Body of pancreas (tissue), 4 donors: Measurements from ENCODE around the gene FAM200C. TPM values are rescaled to one million over a fixed set of nuclear protein-coding genes. Genes with fewer than 3 reads are reported as not detected.

Experiments
- ATAC-seq: fragments of 150-250 bp; one replicate; pipeline ENCODE4 v1.9.1; 2016
- DNase-seq, 4 donors: peaks; one replicate each; pipeline ENCODE4 v3.0.0-alpha.2; 2019
- H3K27ac ChIP-seq, 4 donors: fragments of 200-600 bp; sonication (generic); 1 replicate in 3 of 4; 2 replicates in 1 of 4; pipeline versions ENCODE4 v1.5.1 to v1.6.1; 2016 to 2019; ENCODE audit warnings: mild to moderate bottlenecking in 1 of 4, mixed read lengths in 1 of 4, moderate library complexity in 1 of 4
- H3K27me3 ChIP-seq, 2 donors: fragments of 200-600 bp; sonication (generic); one replicate each; pipeline ENCODE4 v1.6.0; 2016; ENCODE audit warnings: mild to moderate bottlenecking in 1 of 2
- H3K36me3 ChIP-seq, 2 donors: fragments of 200-600 bp; sonication (generic); replicated peaks in 1 of 2; 2 replicates each; pipeline ENCODE4 v1.5.1; 2016; ENCODE audit warnings: low read depth in 2 of 2; ENCODE audit not compliant: insufficient read depth in 1 of 2
- H3K4me1 ChIP-seq: fragments of 200-600 bp; sonication (generic); one replicate; pipeline ENCODE4 v1.6.0; 2016
- H3K4me3 ChIP-seq, 2 donors: fragments of 200-600 bp; sonication (generic); 1 replicate in 1 of 2; 2 replicates in 1 of 2; pipeline ENCODE4 v1.5.1; 2016 to 2019
- H3K9me3 ChIP-seq, 3 donors: fragments of 200-600 bp; sonication (generic); 1 replicate in 2 of 3; 2 replicates in 1 of 3; pipeline ENCODE4 v1.5.1; 2016
- CTCF ChIP-seq, 7 experiments: fragments of 450-650 bp in 4 of 7; fragments of 200-600 bp in 3 of 7; sonication (generic) in 3 of 7; IDR thresholded peaks; one replicate each; pipeline ENCODE4 v1.5.1; 2016 to 2019; ENCODE audit warnings: antibody characterized with exemption in 7 of 7
- POLR2A ChIP-seq, 3 donors: fragments of 450-650 bp; IDR thresholded peaks; one replicate each; pipeline ENCODE4 v1.6.1; 2016; ENCODE audit warnings: antibody characterized with exemption in 3 of 3, mild to moderate bottlenecking in 2 of 3
- WGBS, 2 donors: methylation state at CpG; one replicate each; pipeline ENCODE4 v1.1.5; 2017; 5-methylcytosine and 5-hydroxymethylcytosine counted together
- intact Hi-C: fragments of 100-400 bp; cut with DNase I; formaldehyde crosslinking; loops from one replicate; pipeline ENCODE4 v1.15.1; 2023
- total RNA-seq, 2 donors: library from RNA; depleted of rRNA; stranded (reverse); fragments of >200 nt; gene quantifications; one replicate each; pipeline ENCODE4 v1.1.0, GENCODE V29; 2016

FAM200C gene
- total RNA-seq, 2 donors from 2014 or later: 4.6 to 6.0 TPM

- Histone ChIP-seq H3K36me3 (no peaks in the 10 kb centered on the region), H3K27me3 (no peaks in the 10 kb centered on the region), H3K9me3 (no peaks in the 10 kb centered on the region), H3K27ac (no peak overlapping the region), H3K4me3 (no peak overlapping the region), H3K4me1 (peaks cover 4% of the 10 kb centered on the region)
- ATAC-seq: no peak
- intact Hi-C loops: no loop called here
- no peak for DNase-seq
- TF ChIP-seq POLR2A (IDR thresholded peaks at IDR 0.05): no peak
- no peak for TF ChIP-seq CTCF (IDR thresholded peaks at IDR 0.05)
These were observed 24.7 kb downstream of the FAM200C start for GRCh38 chr5:160375166-160375565.

- ATAC-seq (no peak), DNase-seq (no peak)
- H3K4me3 ChIP-seq: no peak overlapping the region
These were observed 28.6 kb downstream of the FAM200C start for GRCh38 chr5:160371294-160371693.

DNA sequence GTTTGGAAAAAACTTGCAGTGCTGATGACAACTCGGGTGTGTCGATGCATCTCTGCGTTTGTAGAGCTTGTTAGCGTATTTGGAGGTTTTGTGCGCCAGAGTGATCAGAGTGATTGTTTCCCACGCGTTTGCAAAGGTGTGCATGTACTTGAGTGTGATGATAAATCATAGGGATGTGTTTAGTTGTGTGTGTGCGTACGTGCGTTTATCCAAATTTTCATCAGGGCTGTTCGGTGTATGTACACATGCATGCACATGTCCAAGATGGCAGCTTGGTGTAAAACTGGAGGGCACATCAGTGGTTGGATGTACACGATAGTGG, 29.2 kb downstream of the FAM200C start:
- no peak overlapping the region for H3K27ac ChIP-seq
- no peaks in the 10 kb centered on the region for H3K9me3 ChIP-seq
- intact Hi-C loops: no loop called here
- H3K36me3 ChIP-seq: no peaks in the 10 kb centered on the region
- DNase-seq (no peak), ATAC-seq (no peak)
- H3K4me1 ChIP-seq: peaks cover 8% of the 10 kb centered on the region
- H3K4me3 ChIP-seq: no peak overlapping the region
- no peaks in the 10 kb centered on the region for H3K27me3 ChIP-seq
- TF ChIP-seq POLR2A (IDR thresholded peaks at IDR 0.05): no peak
- TF ChIP-seq CTCF (IDR thresholded peaks at IDR 0.05): no peak
- WGBS, 2 donors: 34 to 43% methylated on average over 12 of the region's 12 CpGs

More at GRCh38 chr5:160371294-160371693, 28.6 kb downstream of the FAM200C start:
- H3K36me3 ChIP-seq: no peaks in the 10 kb centered on the region
- no peaks in the 10 kb centered on the region for H3K9me3 ChIP-seq
- H3K27me3 ChIP-seq: no peaks in the 10 kb centered on the region
- TF ChIP-seq POLR2A (IDR thresholded peaks at IDR 0.05) (no peak), CTCF (IDR thresholded peaks at IDR 0.05) (no peak)
- no peak overlapping the region for H3K27ac ChIP-seq
- intact Hi-C loops: no loop called here
- peaks cover 8% of the 10 kb centered on the region for H3K4me1 ChIP-seq

GRCh38 chr5:160369990-160370712, 29.7 kb downstream of the FAM200C start, which contains the start of gene C1QTNF2:
Gene C1QTNF2, minus strand, starts transcription at chr5:160370626. Its CDS starts 15,615 bp downstream, at chr5:160355011.
- Histone ChIP-seq H3K27ac (no peak within 1 kb of the TSS), H3K9me3 (no peaks in the 10 kb centered on the region), H3K36me3 (no peaks in the 10 kb centered on the region), H3K4me1 (peaks cover 8% of the 10 kb centered on the region), H3K27me3 (no peaks in the 10 kb centered on the region), H3K4me3 (peak within 1 kb of the TSS in 1 of 2 donors; percentile 17)
- WGBS, 2 donors: 2 to 5% methylated on average over 15 to 45 of the region's 45 CpGs
- TF ChIP-seq CTCF (IDR thresholded peaks at IDR 0.05) (no peak), POLR2A (IDR thresholded peaks at IDR 0.05) (no peak)
- DNase-seq (peak; percentile 26 to 47 (median 32)), ATAC-seq (peak; percentile 81)
- intact Hi-C loops: no loop called here

GRCh38 chr5:160367885-160368284, 32.0 kb downstream of the FAM200C start:
- TF ChIP-seq POLR2A (IDR thresholded peaks at IDR 0.05): no peak
- TF ChIP-seq CTCF (IDR thresholded peaks at IDR 0.05): no peak
- ATAC-seq (no peak), DNase-seq (no peak)
- intact Hi-C loops: no loop called here
- Histone ChIP-seq H3K4me1 (peaks cover 8% of the 10 kb centered on the region), H3K36me3 (no peaks in the 10 kb centered on the region), H3K9me3 (no peaks in the 10 kb centered on the region), H3K27ac (no peak overlapping the region), H3K27me3 (no peaks in the 10 kb centered on the region), H3K4me3 (no peak overlapping the region)
- 80 to 99% methylated on average over 2 to 3 of the region's 3 CpGs for WGBS, 2 donors
